Loucy (cell line): ENCODE data around the gene CC2D2B.
A peak's percentile ranks its signal among the peaks of the same experiment; 100 is the strongest.
"Not testable (repeated sequence)": the region's sequence is repeated elsewhere in the genome, so short reads cannot be mapped to it uniquely, and the experiment has no call there.

Source experiments
- H2AFZ ChIP-seq: fragments of 200-600 bp; sonication (generic); 2 replicates; pipeline ENCODE4 v1.6.0; 2016; ENCODE audit warnings: antibody characterized with exemption, mild to moderate bottlenecking, low read length, moderate library complexity
- H3F3A ChIP-seq: fragments of 200-600 bp; 2 replicates; pipeline ENCODE4 v1.6.0; 2016; ENCODE audit warnings: antibody characterized with exemption, low read depth, mild to moderate bottlenecking
- H3K27me3 ChIP-seq: fragments of 200-600 bp; sonication (generic); 2 replicates; pipeline ENCODE4 v1.6.1; 2014; ENCODE audit warnings: low read length, mild to moderate bottlenecking; ENCODE audit not compliant: insufficient read depth, poor library complexity, severe bottlenecking
- H3K36me3 ChIP-seq: fragments of 200-600 bp; sonication (generic); 2 replicates; pipeline ENCODE4 v1.6.1; 2016; ENCODE audit warnings: low read length; ENCODE audit not compliant: insufficient read depth
- H3K4me1 ChIP-seq: fragments of 200-600 bp; sonication (generic); 2 replicates; pipeline ENCODE4 v1.5.1; 2014; ENCODE audit warnings: low read length, mild to moderate bottlenecking; ENCODE audit not compliant: insufficient read depth, poor library complexity, severe bottlenecking
- H3K4me2 ChIP-seq: fragments of 200-600 bp; sonication (generic); 2 replicates; pipeline ENCODE4 v1.6.0; 2014; ENCODE audit warnings: antibody characterized with exemption, low read length, low read depth, mild to moderate bottlenecking; ENCODE audit not compliant: poor library complexity, severe bottlenecking
- H3K4me3 ChIP-seq: fragments of 200-600 bp; sonication (generic); 2 replicates; pipeline ENCODE4 v1.5.1; 2014; ENCODE audit warnings: low read length, mild to moderate bottlenecking, mixed read lengths; ENCODE audit not compliant: poor library complexity, severe bottlenecking
- H3K79me2 ChIP-seq: fragments of 200-600 bp; sonication (generic); 2 replicates; pipeline ENCODE4 v1.6.1; 2014; ENCODE audit warnings: low read length; ENCODE audit not compliant: insufficient read depth
- H3K9ac ChIP-seq: fragments of 200-600 bp; sonication (generic); 2 replicates; pipeline ENCODE4 v1.6.0; 2014; ENCODE audit warnings: mild to moderate bottlenecking, low read depth, low read length, moderate library complexity; ENCODE audit not compliant: poor library complexity, severe bottlenecking
- H3K9me2 ChIP-seq: fragments of 200-600 bp; sonication (generic); replicated peaks from 2 replicates; pipeline ENCODE4 v1.6.1; 2016; ENCODE audit warnings: low read depth, low read length, mixed read lengths
- H3K9me3 ChIP-seq: fragments of 200-600 bp; sonication (generic); 2 replicates; pipeline ENCODE4 v1.6.1; 2014; ENCODE audit warnings: mild to moderate bottlenecking, antibody characterized with exemption, low read length, low read depth; ENCODE audit not compliant: insufficient read depth
- H4K20me1 ChIP-seq: fragments of 200-600 bp; sonication (generic); 2 replicates; pipeline ENCODE4 v1.6.0; 2014; ENCODE audit warnings: antibody characterized with exemption, low read length, mild to moderate bottlenecking; ENCODE audit not compliant: insufficient read depth, poor library complexity, severe bottlenecking
- EZH2phosphoT487 ChIP-seq: fragments of 200-600 bp; IDR thresholded peaks from 2 replicates; pipeline ENCODE4 v1.6.1; 2018; ENCODE audit warnings: antibody characterized with exemption, mild to moderate bottlenecking, moderate library complexity, borderline replicate concordance
- TF ChIP-seq, protein P1 (sequence below): fragments of 200-600 bp; sonication (generic); conservative IDR thresholded peaks from 2 replicates; pipeline ENCODE4 v1.5.1; 2014; ENCODE audit warnings: mild to moderate bottlenecking, antibody characterized with exemption, low read length

CC2D2B gene

DNA sequence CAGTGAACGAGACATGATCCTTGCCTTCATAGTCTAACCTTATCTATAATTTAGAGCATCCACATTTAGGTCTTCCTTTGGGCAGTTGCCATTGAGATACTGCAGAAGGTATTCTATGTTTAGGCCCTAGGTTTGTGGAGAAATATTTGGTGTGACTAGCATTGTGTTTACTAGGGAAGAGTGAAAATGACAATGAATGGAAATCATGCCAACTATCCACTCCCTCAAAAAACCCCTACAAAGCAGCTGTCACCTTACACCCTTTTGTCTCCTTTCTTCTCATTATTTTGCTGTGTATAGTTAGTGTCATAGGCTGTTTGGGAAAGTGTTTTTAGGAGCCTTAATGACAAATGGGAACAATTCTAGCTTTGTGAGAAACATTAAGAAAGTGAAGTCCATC, 138.8 kb downstream of the CC2D2B start:
- H3K4me1 ChIP-seq = peaks cover 64% of the 10 kb centered on the region
- no peaks in the 10 kb centered on the region for H3K9me3 ChIP-seq
- H3K36me3 ChIP-seq = peaks cover 4% of the 10 kb centered on the region; the same call in 1 of the 2 replicates
- TF ChIP-seq EZH2phosphoT487 = no peak
- TF ChIP-seq, protein P1, sequence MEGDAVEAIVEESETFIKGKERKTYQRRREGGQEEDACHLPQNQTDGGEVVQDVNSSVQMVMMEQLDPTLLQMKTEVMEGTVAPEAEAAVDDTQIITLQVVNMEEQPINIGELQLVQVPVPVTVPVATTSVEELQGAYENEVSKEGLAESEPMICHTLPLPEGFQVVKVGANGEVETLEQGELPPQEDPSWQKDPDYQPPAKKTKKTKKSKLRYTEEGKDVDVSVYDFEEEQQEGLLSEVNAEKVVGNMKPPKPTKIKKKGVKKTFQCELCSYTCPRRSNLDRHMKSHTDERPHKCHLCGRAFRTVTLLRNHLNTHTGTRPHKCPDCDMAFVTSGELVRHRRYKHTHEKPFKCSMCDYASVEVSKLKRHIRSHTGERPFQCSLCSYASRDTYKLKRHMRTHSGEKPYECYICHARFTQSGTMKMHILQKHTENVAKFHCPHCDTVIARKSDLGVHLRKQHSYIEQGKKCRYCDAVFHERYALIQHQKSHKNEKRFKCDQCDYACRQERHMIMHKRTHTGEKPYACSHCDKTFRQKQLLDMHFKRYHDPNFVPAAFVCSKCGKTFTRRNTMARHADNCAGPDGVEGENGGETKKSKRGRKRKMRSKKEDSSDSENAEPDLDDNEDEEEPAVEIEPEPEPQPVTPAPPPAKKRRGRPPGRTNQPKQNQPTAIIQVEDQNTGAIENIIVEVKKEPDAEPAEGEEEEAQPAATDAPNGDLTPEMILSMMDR = no peak
- H2AFZ ChIP-seq = no peak overlapping the region
- H3K4me3 ChIP-seq = peak overlapping the region; percentile 92
- peak overlapping the region; percentile 84 for H3K4me2 ChIP-seq
- H3K9me2 ChIP-seq = no peaks in the 10 kb centered on the region
- H4K20me1 ChIP-seq = peaks cover 69% of the 10 kb centered on the region
- H3K27me3 ChIP-seq = no peaks in the 10 kb centered on the region
- H3K79me2 ChIP-seq = peaks cover 83% of the 10 kb centered on the region
- H3F3A ChIP-seq = no peaks in the 10 kb centered on the region
- peak overlapping the region; percentile 11 for H3K9ac ChIP-seq

DNA sequence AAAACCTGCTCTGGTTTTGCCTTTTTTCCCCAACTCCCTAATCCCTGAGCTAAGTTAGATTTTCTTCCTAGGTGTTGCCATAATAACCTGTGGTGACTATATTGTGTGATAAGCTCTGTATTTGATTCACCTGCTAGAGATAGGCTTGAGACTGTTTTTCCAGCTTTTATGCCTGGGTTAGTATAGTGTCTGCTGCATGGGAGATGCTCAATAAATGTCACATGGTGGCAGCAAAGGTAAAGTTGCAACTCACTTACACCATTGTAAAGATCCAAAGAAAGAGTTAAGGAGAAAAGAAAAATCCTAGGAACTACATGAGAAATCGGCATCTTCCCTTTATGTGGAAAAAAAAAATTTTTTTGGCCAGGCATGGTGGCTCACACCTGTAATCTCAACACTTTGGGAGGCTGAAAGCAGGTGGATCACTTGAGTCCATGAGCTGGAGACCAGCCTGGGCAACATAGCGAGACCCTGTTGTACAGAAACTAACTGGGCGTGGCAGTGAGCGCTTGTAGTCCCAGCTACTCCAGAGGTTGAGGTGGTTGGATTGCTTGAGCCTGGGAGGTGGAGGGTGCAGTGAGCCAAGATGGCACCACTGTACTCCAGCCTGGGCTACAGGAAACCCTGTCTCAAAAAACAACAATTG, 139.4 kb downstream of the CC2D2B start:
- H4K20me1 ChIP-seq = peaks cover 75% of the 10 kb centered on the region
- H3F3A ChIP-seq = no peaks in the 10 kb centered on the region
- H3K9me3 ChIP-seq = no peaks in the 10 kb centered on the region
- H3K9me2 ChIP-seq = no peaks in the 10 kb centered on the region
- peak overlapping the region; percentile 84 for H3K4me2 ChIP-seq
- H2AFZ ChIP-seq = no peak overlapping the region
- no peak for TF ChIP-seq EZH2phosphoT487
- TF ChIP-seq, protein P1 = peak; percentile 55
- H3K4me3 ChIP-seq = peak overlapping the region; percentile 92
- peak overlapping the region; percentile 11 for H3K9ac ChIP-seq
- peaks cover 69% of the 10 kb centered on the region for H3K4me1 ChIP-seq
- H3K36me3 ChIP-seq = peaks cover 4% of the 10 kb centered on the region; the same call in 1 of the 2 replicates
- peaks cover 89% of the 10 kb centered on the region for H3K79me2 ChIP-seq
- no peaks in the 10 kb centered on the region for H3K27me3 ChIP-seq

DNA sequence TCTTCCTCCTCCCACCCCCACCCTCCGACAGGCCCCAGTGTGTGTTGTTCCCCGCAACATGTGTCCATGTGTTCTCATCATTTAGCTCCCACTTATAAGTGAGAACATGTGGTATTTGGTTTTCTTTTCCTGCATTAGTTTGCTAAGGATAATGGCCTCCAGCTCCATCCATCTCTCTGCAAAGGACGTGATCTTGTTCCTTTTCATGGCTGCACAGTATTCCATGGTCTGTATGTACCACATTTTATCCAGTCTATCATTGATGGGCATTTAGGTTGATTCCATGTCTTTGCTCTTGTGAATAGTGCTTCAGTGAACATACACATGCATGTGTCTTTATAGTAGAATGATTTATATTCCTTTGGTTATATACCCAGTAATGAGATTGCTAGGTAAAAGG, 140.2 kb downstream of the CC2D2B start:
- not testable (repeated sequence) for H3K36me3 ChIP-seq, H3K9me3 ChIP-seq, H3K9me2 ChIP-seq, H3K9ac ChIP-seq, H3K27me3 ChIP-seq, H3F3A ChIP-seq, H2AFZ ChIP-seq
- peak overlapping the region; percentile 24 for H3K4me3 ChIP-seq
- peaks cover 66% of the 10 kb centered on the region for H3K4me1 ChIP-seq
- peaks cover 97% of the 10 kb centered on the region for H3K79me2 ChIP-seq
- peaks cover 82% of the 10 kb centered on the region for H4K20me1 ChIP-seq
- peak overlapping the region; percentile 84 for H3K4me2 ChIP-seq

DNA sequence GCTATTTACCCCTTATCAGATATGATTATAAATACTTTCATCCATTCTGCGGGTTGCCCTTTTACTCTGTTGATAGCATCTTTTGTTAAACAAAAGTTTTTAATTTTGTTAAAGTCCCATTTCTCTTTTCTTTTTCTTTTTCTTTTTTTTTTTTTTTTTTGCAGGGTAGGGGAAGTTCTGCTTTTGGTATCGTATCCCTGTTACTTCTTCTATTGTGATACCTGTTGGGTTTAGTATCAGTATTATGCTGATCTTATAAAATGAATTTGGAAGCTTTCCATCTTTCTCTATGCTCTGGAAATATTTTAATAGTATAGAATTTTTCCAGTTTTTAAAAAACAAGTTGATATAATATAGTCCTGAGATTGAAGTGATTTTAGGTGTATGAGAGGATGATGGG, 141.6 kb downstream of the CC2D2B start:
- H3K36me3 ChIP-seq = peaks cover 4% of the 10 kb centered on the region; the same call in 1 of the 2 replicates
- no peaks in the 10 kb centered on the region for H3F3A ChIP-seq
- peak overlapping the region; percentile 56 for H3K4me2 ChIP-seq
- H3K4me3 ChIP-seq = no peak overlapping the region
- TF ChIP-seq, protein P1 = no peak
- no peak for TF ChIP-seq EZH2phosphoT487
- peaks cover 64% of the 10 kb centered on the region for H3K4me1 ChIP-seq
- H3K9me2 ChIP-seq = no peaks in the 10 kb centered on the region
- H2AFZ ChIP-seq = no peak overlapping the region
- peaks cover 97% of the 10 kb centered on the region for H3K79me2 ChIP-seq
- peaks cover 88% of the 10 kb centered on the region for H4K20me1 ChIP-seq
- no peaks in the 10 kb centered on the region for H3K27me3 ChIP-seq
- H3K9me3 ChIP-seq = no peaks in the 10 kb centered on the region
- H3K9ac ChIP-seq = no peak overlapping the region
